Suppressor macrophage (primary cell): ENCODE results near the gene GPC6.

Source experiments
- DNase-seq, 4 experiments: peaks; one replicate each; pipeline ENCODE4 v3.0.0-alpha.2; 2020 to 2022

Gene GPC6

GRCh38 chr13:93270769-93271742 lies 44.4 kb downstream of the GPC6 start:
- no peak for DNase-seq

- no peak for DNase-seq
Measured at GRCh38 chr13:93279982-93280381, 53.4 kb downstream of the GPC6 start.

- DNase-seq = no peak
Measured at GRCh38 chr13:93280688-93281087, 54.1 kb downstream of the GPC6 start.

- no peak for DNase-seq
Measured at GRCh38 chr13:93283255-93283654, 56.6 kb downstream of the GPC6 start.

GRCh38 chr13:93284064-93284463 lies 57.5 kb downstream of the GPC6 start:
- DNase-seq = no peak

- DNase-seq = no peak
Measured at GRCh38 chr13:93286047-93286446, 59.4 kb downstream of the GPC6 start.

- no peak for DNase-seq
Measured at GRCh38 chr13:93289053-93289452, 62.4 kb downstream of the GPC6 start.

GRCh38 chr13:93289842-93290241 lies 63.2 kb downstream of the GPC6 start:
- DNase-seq = no peak

GRCh38 chr13:93290503-93290902 lies 63.9 kb downstream of the GPC6 start:
- DNase-seq = no peak

GRCh38 chr13:93292366-93292765 lies 65.8 kb downstream of the GPC6 start:
- DNase-seq = no peak

- DNase-seq = no peak
Measured at GRCh38 chr13:93293710-93294109, 67.1 kb downstream of the GPC6 start.

GRCh38 chr13:93296584-93296983 lies 70.0 kb downstream of the GPC6 start:
- DNase-seq = no peak

- DNase-seq = no peak
Measured at GRCh38 chr13:93298713-93299112, 72.1 kb downstream of the GPC6 start.

- no peak for DNase-seq
Measured at GRCh38 chr13:93304134-93304533, 77.5 kb downstream of the GPC6 start.

- no peak for DNase-seq
Measured at GRCh38 chr13:93304868-93305613, 78.4 kb downstream of the GPC6 start.

- no peak for DNase-seq
Measured at GRCh38 chr13:93305886-93306285, 79.3 kb downstream of the GPC6 start.

- no peak for DNase-seq
Measured at GRCh38 chr13:93307136-93307535, 80.5 kb downstream of the GPC6 start.

- DNase-seq = no peak
Measured at GRCh38 chr13:93307651-93308050, 81.0 kb downstream of the GPC6 start.

GRCh38 chr13:93309886-93310523 lies 83.4 kb downstream of the GPC6 start:
- DNase-seq = no peak

GRCh38 chr13:93316841-93317240 lies 90.2 kb downstream of the GPC6 start:
- no peak for DNase-seq

GRCh38 chr13:93318534-93319254 lies 92.1 kb downstream of the GPC6 start:
- DNase-seq = peak in 3 of 4 experiments; percentile 22 to 42 (median 32)

- no peak for DNase-seq
Measured at GRCh38 chr13:93320942-93321341, 94.3 kb downstream of the GPC6 start.
